ENCODE results near the gene PODXL.

Gene PODXL

DNA sequence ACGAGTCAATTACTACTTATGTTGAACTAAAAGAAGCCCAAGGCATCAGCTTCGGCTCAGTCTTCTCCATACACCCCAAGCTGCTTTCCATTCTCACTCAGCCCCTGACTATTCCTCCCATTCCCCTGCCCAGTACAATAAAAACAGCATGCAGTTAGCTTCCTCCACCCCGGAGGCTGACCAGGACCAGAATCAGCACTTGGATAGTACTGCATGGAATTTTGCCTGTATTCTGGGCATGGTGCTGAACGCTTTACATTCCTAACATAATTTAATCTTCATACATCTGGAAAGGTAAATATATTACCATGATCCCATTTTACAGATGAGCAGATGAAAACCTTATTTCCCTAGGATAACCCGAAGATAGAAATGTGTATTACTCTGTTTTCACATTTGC is 7.5 kb upstream of the PODXL start:
- no peak for DNase-seq

DNA sequence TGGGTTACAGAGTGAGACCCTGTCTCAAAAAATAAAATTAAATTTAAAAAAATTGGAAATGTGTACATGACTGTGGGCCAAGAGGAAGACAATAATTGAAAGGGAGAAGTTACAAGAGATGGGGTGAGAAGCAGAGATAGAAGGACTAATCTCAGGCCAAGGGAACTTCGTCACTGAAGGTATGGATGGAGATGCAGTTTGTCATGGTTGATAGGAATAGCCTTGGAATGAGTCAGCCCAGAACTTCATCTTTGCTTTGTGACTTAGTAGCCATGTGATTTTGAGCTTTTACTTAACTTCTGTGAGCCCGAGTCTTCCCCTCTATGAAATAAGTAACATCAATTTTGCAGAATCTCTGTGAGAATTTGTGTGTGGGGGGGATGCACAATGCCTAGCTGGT is 6.5 kb upstream of the PODXL start:
- DNase-seq: no peak

DNA sequence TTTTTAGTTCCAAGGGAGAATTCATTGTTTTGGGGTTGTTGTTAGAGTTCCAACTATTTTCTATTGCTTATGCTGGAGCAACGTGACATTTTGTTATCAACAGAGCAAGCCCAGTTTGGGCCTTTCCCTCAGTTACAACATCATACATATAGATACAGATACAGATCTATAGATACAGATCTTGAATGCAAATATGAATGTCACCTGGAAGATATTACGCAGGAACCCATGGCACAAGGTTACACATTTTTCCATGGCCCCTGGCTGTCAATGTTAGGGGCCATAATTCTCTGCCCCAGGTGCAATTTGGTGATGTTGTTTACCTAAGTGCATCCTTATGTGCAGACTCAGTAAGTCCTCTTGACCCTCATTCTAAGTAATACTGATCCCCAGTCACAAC is 3.6 kb upstream of the PODXL start:
- no peak for DNase-seq

DNA sequence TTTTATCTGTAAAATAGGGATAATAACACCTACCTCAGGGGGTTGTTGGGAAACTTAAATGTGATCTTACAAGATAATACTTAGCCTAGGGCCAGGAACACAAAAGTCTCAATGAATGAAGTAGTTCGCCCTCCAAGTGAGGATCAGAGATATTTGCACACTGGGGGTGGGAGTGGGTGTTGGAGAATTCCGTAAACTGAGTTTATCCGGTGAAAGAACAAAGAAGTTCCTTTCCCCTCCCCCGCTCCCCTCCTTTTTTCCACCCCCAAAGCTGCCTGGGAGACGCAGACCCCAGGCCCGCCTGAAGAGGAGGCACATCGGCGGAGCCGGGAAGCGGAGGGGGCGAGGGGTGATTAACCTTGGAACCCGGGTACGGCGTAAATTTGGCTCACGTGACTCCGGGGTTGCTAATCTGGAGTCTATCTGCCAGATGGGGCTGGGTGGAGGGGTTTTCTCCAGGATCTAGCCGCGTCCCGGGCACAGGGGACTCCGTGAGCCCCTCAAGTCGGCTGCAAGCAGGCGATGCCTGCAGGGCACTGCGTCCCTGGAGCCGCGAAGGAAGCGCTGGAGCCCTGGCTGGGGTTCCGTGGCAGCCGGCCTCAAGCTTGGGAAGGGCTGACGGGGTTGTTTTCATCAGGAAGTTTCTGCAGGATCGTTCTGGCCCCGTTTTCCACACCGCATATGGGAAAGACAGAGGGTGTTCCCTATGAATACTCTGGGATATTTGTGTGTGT is 1.4 kb upstream of the PODXL start:
- DNase-seq: no peak

DNA sequence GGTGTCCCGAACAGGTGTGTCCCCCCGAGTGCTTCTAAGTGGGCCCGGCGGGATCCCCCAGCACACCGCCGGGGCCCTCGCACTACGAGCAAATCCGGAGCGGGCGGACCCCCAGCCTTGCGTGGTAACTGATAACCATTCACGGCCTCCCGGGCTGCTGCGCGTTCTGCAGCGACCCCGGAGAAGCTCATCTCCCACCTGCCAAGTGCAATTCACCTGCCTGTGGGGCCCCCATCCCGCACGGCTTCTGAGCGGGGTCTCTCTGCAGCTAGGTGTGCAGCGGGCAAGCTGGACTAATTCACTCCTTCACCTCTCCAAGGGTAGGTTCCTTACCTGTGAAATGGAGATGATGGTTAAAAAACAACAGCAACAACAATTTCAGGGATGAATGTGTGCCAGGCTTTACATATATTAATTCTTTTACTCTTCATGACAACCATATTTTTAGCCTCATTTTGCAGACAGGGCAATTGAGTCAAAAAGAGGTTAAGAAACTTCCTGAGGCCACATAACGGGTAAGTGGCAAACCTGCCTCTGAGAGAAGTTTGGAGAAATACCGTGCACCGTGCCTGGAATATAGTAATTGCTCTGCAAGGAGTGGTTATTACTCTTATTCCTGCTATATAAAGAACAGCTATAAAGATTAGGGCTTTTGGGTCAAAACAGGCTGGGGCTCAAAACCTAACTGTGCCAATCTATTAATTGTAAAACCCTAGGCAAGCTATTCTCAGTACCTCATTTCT is 652 bp upstream of the PODXL start:
- no peak for DNase-seq

DNA sequence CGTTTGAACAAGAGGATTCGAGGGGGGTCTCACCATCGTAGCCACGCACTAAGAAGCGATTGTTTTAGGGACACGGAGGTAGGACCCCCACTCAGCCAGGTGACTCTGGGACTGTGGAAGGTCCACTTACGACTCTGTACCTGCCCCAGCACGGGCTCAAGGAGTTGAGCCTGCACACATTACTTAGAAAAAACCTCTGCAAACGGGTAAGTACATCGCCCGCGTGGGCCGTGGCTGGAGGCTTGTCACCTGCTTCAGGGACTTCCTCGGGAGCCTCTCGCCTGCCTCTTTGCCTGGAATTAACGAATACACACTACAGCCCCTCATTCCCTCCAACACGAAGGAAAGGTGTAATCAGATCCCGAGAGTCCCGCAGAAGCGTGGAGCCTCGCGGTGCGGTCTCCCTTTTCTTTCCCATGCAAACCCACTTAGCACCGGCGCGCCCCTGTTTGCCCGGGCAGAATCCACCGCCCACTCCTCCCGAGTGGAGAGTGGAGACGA is 826 bp downstream of the PODXL start:
- no peak for DNase-seq

DNA sequence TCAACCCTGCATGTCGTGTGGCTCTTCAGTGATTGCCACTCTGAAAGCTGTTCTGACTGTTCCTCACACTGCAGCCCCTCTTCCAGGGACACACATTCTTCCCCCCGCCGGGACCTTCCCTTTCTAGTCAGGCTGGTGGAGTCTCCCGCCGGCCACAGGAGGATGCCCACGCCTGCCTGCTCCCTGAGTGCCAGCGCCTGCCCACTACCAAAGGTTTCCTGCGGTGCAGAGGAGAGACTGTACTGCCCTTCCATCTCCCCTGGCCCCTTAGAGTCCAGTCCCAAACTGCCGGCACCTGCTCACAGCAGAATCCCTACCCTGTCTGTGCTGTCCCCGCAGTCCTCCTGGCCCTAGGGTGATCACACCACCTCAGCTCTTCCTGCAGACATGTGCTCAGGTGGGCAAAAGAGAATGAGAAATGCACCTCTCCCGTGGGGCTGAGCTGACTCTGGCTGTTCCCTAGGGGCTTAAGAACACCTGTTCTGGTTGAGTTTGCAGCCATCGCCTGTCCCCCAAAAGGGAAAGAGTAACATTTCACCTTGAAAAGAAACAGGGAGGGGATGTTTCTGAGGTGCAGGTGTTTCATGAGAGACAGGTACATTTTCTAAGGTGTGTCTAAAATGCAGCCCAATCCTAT is 1.4 kb downstream of the PODXL start:
- DNase-seq: no peak

DNA sequence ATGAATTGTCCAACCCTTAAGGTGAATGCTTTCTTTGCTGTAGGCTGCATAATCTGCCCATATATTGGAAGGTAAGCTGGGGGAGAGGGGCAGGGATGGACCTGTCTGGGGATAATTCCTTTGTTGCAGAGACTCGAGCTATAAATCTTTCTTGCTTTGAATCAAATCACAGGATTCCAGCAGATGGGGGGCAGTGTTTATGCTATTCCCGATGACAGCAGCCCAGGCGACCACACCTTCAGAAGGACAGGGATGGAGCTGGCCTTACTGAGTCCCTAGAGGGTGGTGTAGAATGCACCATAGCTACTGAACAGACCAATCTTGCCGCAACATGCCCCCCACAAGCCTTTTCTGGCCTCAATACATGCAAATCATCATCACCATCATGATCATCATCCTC is 2.5 kb downstream of the PODXL start:
- DNase-seq: no peak

DNA sequence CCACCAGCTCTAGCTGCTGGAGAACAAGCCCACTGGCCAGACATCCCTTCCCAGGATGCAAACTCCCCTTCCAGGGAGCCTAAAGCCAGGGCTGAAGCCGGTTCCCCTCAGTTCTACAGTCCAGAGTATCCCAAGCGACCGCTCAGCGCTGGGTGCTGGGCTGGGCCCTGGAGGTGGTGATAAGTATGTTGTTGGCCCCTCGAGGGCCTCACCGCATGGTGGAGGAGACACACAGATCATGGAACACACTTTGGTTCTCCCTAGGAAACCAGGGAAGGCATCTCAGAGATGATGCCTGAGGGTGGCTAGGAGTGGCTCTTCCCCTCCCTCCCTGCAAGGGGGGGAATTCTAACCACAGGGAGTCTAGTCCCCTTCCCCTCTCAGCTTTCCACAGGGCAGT is 4.4 kb downstream of the PODXL start:
- no peak for DNase-seq

DNA sequence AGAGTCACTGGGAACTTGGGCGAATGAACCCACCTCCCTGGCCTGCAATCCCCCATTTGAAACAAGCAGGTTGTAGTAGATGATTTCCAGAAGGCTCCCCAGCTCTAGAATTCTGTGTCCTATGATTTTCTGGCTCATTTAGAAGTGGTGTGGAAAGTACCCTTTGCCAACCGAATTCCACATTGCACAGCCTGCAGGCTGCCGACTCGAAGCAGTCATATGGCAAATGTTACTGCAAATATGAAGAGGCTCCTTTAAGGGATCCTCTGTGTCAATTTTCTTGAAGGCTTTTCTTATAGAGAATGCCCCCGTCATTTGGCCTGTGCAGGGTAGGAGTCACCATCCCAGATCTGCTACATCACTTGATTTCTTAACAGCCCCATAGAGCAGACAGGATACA is 5.6 kb downstream of the PODXL start:
- no peak for DNase-seq

DNA sequence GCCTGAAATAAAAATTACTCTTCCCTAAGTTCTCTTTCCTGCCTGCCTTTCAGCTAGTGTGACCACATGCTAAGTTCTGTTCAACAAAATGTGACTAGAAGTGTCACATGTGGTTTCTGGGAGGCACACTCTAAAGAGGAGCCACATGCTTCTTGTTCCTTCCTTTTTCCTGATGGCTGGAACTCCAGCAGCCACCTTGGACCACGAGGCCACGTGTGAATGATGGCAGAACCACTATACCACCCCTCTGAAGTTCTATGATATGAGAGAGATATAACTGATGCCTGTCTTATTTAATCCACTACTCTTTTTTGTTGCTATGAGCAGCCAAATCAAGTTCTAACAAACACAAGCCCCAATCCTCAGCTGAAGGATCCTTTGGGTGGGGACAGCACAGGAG is 8.1 kb downstream of the PODXL start:
- DNase-seq: no peak

DNA sequence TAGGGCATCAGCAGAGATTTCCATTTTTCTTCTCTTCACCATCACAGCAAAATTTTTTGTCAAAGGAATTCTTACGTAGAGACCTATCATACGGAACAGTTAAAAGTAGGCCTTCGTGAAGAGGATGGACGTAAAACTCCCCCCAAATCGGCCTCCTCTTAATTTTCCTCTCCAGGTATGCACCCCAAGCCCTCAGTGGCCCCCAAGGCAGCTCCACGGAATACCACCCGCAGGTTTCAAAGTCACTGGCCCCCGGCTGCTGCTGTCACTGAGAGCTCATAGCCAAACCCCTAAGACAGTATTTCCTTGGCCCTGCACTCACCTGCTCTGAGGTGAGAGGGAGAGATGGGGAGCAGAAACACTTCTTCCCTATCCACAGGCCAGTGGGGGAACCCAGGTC is 8.8 kb downstream of the PODXL start:
- no peak for DNase-seq

DNA sequence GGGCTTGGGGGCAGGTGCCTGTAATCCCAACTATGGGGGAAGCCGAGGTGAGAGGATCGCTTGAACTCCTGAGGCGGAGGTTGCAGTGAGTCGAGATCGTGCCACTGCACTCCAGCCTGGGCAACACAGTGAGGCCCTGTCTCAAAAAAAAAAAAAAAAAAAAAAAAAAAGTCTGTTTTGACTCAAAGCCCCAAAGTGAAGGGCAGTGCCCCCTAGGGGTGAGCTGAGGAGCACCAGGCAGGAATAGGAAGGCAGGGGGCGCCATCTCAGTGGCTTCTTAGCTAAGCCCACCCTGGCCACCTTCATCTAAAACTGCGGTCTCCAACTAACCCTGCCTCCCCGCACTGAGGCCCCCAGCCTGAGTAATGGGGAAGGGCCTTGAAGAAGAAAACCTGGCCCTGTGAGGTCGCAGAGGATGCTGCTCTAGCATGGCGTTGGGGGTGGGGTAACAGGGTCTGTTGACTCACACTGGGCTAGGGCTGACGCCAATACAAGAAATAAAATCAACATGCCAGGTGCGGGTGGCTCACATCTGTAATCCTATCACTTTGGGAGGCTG is 9.8 kb downstream of the PODXL start:
- peak; percentile 33 for DNase-seq

DNA sequence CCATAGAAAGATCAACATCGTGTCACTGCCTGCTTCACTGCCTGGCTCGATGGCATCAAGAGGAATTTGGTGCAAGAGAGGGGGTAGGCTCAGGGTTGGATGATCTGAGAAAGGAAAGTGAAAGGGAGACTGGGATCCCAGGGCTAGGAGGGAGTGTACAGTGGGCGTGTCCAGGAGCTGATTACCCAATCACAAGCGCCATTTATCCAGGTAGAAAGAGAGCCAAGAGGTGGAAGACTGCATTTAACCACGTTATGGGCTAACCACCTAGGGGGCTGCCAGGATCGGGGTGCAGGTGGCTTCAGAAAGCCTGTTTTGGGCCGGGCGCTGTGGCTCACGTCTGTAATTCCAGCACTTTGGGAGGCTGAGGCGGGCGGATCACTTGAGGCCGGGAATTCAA is 10.3 kb downstream of the PODXL start:
- DNase-seq: peak; percentile 70

DNA sequence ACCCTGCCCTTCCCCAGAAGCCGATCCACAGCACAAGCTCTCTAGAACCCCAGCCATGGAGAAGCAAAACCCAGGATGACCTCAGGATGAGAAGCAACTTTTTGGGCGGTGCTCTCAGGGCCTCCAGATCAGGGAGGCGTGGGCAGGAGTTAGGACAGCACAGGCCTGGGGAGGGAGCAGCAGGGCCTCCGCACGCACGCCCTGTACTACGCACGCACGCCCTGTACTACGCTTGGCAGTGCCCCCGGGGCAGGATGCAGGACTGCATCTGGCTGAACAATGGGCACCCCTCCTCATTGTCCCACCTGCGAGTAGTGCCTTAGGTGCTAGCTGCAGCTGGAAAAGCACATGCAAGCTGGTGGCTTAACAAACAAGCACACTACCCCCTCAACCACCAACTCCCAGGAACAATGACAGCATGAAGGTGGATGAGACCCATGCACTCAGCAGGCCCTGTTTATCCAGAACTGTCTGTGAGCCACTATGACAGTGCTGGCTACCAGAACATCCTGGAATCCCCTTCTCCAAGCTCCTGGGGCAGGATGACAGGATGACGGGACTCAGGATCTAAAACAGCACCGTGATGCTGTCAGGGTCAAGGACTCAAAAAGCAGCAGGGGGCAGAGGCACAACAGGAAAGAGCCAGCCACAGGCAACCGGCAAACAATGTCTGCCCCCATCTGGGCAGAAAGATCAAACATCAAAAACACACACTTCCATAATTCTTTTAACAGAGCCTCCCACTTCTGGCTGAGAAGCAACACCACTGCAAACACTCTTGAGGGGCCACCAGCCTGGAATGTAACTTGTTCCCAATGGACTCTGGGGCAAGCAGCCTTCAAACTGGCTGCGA is 11.8 kb downstream of the PODXL start:
- DNase-seq: peak; percentile 22

DNA sequence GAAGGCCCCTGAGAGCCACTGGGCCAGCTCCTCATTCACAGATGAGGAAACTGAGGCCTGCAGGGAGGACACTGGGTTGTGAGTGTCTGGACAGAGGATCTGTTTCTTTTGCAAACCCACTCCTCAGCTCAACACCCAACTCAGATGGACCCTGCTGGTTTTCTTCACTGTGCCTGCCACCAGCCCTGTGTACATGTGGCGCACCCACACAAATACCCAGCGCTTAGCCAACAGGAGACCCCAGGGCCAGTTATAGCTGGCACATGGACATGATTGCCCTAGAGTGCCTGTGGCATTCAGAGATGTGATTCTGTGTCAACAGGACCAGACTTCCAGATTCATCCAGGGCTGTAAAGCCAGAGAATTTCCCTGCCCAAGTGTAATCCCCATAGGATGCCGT is 12.4 kb downstream of the PODXL start:
- DNase-seq: no peak

DNA sequence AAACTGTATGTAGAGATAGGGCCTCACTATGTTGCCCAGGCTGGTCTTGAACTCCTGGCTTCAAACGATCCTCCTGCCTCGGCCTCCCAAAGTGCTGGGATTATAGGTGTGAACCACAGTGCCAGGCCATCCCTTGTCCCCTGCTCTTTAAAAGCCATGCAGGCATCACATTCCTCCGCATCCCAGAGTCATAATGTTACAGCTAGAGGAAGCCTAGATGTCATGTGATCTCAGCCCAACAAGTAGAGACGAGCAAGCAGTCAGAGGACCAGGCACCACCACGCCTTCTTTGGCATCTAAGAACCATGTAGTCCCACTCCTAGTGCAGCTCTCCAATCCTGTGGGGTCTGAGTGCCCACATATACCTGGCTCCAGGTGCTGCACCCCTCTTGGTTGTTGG is 13.1 kb downstream of the PODXL start:
- no peak for DNase-seq

DNA sequence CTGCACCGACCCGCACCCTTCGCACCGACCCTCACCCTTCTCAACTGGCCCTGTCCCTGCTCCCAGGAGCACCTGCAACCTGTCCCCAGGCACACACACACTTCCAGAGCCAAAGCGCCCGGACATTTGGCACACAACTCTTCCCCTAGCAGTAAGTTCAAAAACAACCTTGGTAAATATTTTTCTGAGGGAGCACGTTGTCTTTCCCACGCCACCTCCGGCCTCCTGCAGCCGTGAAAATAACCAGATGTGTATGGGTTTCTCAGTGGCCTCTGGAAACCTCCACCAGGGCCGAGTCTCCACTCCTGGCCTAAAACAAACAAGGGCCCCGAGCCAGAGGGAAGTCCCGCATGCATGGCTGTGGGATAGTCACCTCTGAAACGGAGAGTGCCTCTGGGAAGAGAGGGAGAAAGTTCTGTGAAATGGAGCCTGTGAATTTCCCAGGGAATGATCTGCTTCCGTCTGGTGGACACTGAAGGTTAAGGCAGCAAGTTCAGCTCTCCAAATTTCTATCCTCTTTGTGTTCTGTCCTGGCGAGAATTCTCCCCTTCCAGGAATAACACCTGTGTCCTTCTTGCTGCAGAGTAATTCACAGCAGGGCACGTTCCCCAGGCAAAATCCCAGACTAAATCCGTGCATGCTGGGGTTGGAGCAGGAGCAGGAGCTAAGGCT is 15.8 kb downstream of the PODXL start:
- DNase-seq: no peak

DNA sequence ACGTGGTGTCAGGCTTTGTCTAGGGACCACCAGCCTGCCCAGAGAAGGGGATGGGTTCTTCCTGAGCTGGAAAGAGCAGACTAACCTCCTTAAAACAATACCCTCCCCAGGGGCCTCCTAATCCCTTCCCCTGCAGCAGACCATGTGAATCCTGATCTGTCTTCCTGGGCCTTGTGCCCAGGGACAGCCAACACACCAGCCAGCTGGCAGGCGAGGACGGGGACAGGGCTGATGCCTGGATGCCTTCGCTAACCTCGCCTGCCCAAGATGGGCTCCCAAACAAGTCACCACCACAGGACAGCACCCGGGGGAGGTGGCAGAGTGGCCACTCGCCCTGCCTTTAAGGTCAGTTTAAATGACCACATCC is 17.6 kb downstream of the PODXL start:
- no peak for DNase-seq

DNA sequence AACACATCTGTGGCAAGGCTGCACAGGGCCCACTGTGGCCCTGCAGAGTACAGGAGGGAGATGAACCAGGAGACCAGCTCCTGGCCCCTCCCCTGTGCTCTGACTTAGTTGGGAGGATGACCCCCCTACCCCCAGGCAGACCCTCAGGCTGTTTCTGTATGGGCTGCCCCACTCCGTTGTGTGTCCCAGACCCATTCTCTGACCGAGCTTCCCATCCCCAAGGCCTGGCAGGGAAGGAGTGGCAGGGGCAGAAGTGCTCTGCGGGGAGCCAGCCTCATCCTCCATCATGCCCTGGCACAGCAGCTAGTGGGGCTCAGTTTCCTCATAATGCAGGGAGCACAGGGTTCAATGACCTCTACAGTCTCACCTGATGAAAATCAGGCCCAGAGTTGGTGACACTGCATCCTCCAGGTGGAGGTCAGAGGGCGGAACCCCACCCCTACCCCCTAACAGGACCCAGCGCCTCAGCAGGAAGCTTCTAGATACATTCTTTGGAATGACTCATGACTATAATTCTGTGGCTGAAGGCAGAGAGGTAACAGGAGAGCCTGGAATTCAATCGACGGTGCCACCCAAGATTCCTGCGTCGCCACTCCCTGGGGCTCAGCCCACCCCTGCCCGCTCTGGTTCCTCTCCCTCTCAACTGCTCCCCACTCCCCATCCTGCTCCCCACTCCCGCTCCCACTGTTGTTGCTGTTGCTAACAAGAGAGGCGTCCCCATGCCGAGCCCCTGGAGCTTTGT is 18.2 kb downstream of the PODXL start:
- no peak for DNase-seq

DNA sequence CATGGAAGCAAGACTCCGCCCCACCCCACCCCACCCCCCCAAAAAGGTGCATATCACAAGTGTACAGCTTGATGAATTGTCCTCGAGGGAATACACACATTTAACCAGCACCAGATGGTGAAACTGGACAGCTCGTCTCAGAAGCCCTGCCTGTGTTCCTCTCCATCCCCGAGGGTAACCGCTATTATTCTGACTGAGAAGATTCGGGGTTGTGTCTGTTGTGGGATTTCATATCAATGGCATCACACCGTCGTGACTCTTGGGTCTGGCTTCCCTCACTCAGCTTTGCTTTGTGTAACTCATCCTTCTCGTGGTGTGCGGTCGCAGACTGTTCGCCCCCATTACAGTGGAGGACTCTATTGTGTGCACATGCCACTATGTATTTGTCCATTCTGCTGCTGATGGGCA is 18.9 kb downstream of the PODXL start:
- no peak for DNase-seq

Data from inflammatory macrophage treated with lipopolysaccharide for 4 hours (primary cell).